GM12878 (cell line): ENCODE results near the gene IL31. TPM values are rescaled to one million over a fixed set of nuclear protein-coding genes. Genes with fewer than 3 reads are reported as not detected.

ENCODE experiments used
- ATAC-seq: fragments of 200-7000 bp; cut with Tn5 transposase; 3 replicates; pipeline ENCODE4 v1.9.1; 2020; ENCODE audit warnings: mild to moderate bottlenecking, moderate library complexity
- BruUV-seq: library from RNA; stranded (reverse); fragments of 400-500 nt; replicated peaks from 2 replicates; lab custom pipeline; 2021; lab: Mats Ljungman, UMichigan
- CTCF ChIA-PET: fragments of 300-600 bp; sonication (Branson Sonifier 250); formaldehyde crosslinking; extraction: SDS; loops from one replicate; lab custom pipeline; 2021; ENCODE audit warnings: inconsistent platforms; lab: Yijun Ruan, JAX
- POLR2A ChIA-PET: fragments of 350-600 bp; formaldehyde crosslinking; extraction: SDS; loops from one replicate; lab custom pipeline; 2021; ENCODE audit warnings: inconsistent platforms; lab: Charles Lee
- RAD21 ChIA-PET: fragments of 300-600 bp; sonication (Branson Sonifier 250); formaldehyde crosslinking; loops from one replicate; lab custom pipeline; 2023; ENCODE audit warnings: antibody characterized with exemption; ENCODE audit not compliant: unreplicated experiment; lab: Charles Lee
- SMC1A ChIA-PET: fragments of 300-600 bp; sonication (Branson Sonifier 250); formaldehyde crosslinking; loops from one replicate; lab custom pipeline; 2023; ENCODE audit not compliant: unreplicated experiment, uncharacterized antibody; lab: Charles Lee
- DNase-seq: peaks from one replicate; pipeline ENCODE4 v3.0.0-alpha.2; 2011; ENCODE audit warnings: low read depth, low spot score
- FAIRE-seq: peaks from 3 replicates; lab custom pipeline; 2011; peaks lifted over from hg19 to GRCh38; lab: Jason Lieb, UNC
- H2AFZ ChIP-seq: 2 replicates; pipeline ENCODE4 v1.6.0; 2011; ENCODE audit warnings: low read depth, low read length, control low read depth; ENCODE audit not compliant: control insufficient read depth
- H3K27ac ChIP-seq: 2 replicates; pipeline ENCODE4 v1.5.1; 2011; ENCODE audit warnings: control low read depth; ENCODE audit not compliant: control insufficient read depth, insufficient read depth
- H3K27me3 ChIP-seq, 2 experiments: replicated peaks in 1 of 2; 2 replicates each; pipeline versions ENCODE4 v1.6.0 to v1.6.1; 2011; ENCODE audit warnings: low read length in 1 of 2; ENCODE audit not compliant: control insufficient read depth in 2 of 2, insufficient read depth in 2 of 2
- H3K36me3 ChIP-seq, 2 experiments: 2 replicates each; pipeline ENCODE4 v1.5.1; 2011; ENCODE audit warnings: low read length in 1 of 2; ENCODE audit not compliant: control insufficient read depth in 2 of 2, insufficient read depth in 2 of 2
- H3K4me1 ChIP-seq: 2 replicates; pipeline ENCODE4 v1.6.1; 2011; ENCODE audit warnings: mild to moderate bottlenecking, low read length, moderate library complexity, mixed read lengths; ENCODE audit not compliant: control insufficient read depth, insufficient read depth
- H3K4me2 ChIP-seq: 2 replicates; pipeline ENCODE4 v1.6.0; 2011; ENCODE audit warnings: control low read depth; ENCODE audit not compliant: control insufficient read depth, insufficient read depth
- H3K4me3 ChIP-seq: fragments of 200-600 bp; sonication (generic); 2 replicates; pipeline ENCODE4 v1.5.1; 2016
- H3K79me2 ChIP-seq: 2 replicates; pipeline ENCODE4 v1.6.0; 2011; ENCODE audit warnings: low read length; ENCODE audit not compliant: control insufficient read depth, insufficient read depth
- H3K9ac ChIP-seq: 2 replicates; pipeline ENCODE4 v1.8.0; 2011; ENCODE audit warnings: low read length, control low read depth, mixed read lengths; ENCODE audit not compliant: control insufficient read depth, insufficient read depth
- H3K9me3 ChIP-seq: replicated peaks from 3 replicates; pipeline ENCODE4 v1.5.1; 2011; ENCODE audit warnings: mild to moderate bottlenecking, low read length; ENCODE audit not compliant: control insufficient read depth, insufficient read depth
- H4K20me1 ChIP-seq: 2 replicates; pipeline ENCODE4 v1.6.0; 2011; ENCODE audit not compliant: control insufficient read depth, insufficient read depth
- BHLHE40 ChIP-seq, 2 experiments: fragments of 450-650 bp in 1 of 2; IDR thresholded peaks; 2 replicates each; pipeline ENCODE4 v1.6.1; 2011 to 2017; ENCODE audit warnings: low read depth in 2 of 2, borderline replicate concordance in 1 of 2, improper control_type of control experiment in 1 of 2, low read length in 1 of 2, mild to moderate bottlenecking in 1 of 2
- BRCA1 ChIP-seq: IDR thresholded peaks from 2 replicates; pipeline ENCODE4 v1.6.1; 2011; ENCODE audit warnings: low read depth, low read length, improper control_type of control experiment
- CHD4 ChIP-seq: fragments of 200-600 bp; sonication (generic); IDR thresholded peaks from 2 replicates; pipeline ENCODE4 v1.6.1; 2016; ENCODE audit warnings: mild to moderate bottlenecking
- CUX1 ChIP-seq: IDR thresholded peaks from 2 replicates; pipeline ENCODE4 v1.6.1; 2012; ENCODE audit warnings: improper control_type of control experiment, low read depth, low read length; ENCODE audit not compliant: insufficient replicate concordance
- FOS ChIP-seq: IDR thresholded peaks from 3 replicates; pipeline ENCODE4 v1.6.1; 2011; ENCODE audit warnings: borderline replicate concordance; ENCODE audit not compliant: insufficient read length; ENCODE audit errors: extremely low read depth
- GABPA ChIP-seq: IDR thresholded peaks from 2 replicates; pipeline ENCODE4 v1.6.1; 2014; ENCODE audit warnings: antibody characterized with exemption, low read depth, mild to moderate bottlenecking, inconsistent platforms
- NR2C2 ChIP-seq: IDR thresholded peaks from 2 replicates; pipeline ENCODE4 v1.6.1; 2011; ENCODE audit warnings: borderline replicate concordance, low read depth; ENCODE audit not compliant: control insufficient read depth, insufficient read length
- SMAD5 ChIP-seq: IDR thresholded peaks from 2 replicates; pipeline ENCODE4 v1.6.1; 2016; ENCODE audit warnings: antibody characterized with exemption, low read depth
- STAT1 ChIP-seq: fragments of 450-650 bp; conservative IDR thresholded peaks from 2 replicates; pipeline ENCODE4 v1.6.1; 2014; ENCODE audit warnings: antibody characterized with exemption, mild to moderate bottlenecking
- TCF7 ChIP-seq: IDR thresholded peaks from 2 replicates; pipeline ENCODE4 v1.6.1; 2014; ENCODE audit warnings: antibody characterized with exemption, borderline replicate concordance
- WRNIP1 ChIP-seq: IDR thresholded peaks from 2 replicates; pipeline ENCODE4 v1.6.1; 2011; ENCODE audit warnings: low read depth, low read length, improper control_type of control experiment, borderline replicate concordance
- ZBED1 ChIP-seq: IDR thresholded peaks from 2 replicates; pipeline ENCODE4 v1.6.1; 2016; ENCODE audit warnings: borderline replicate concordance
- ZNF622 ChIP-seq: fragments of 450-650 bp; IDR thresholded peaks from 2 replicates; pipeline ENCODE4 v1.6.1; 2017; ENCODE audit warnings: mild to moderate bottlenecking, inconsistent platforms
- WGBS: methylation state at CpG from one replicate; pipeline ENCODE4 v1.1.6; 2016; ENCODE audit warnings: low lambda C conversion rate; ENCODE audit not compliant: insufficient replicate concordance, insufficient coverage; ENCODE audit errors: missing lambda C conversion rate; 5-methylcytosine and 5-hydroxymethylcytosine counted together
- in situ Hi-C: fragments of 300-500 bp; cut with MboI; formaldehyde crosslinking; loops from 9 replicates; pipeline ENCODE4 v1.14.3; 2018; ENCODE audit warnings: mixed read lengths
- intact Hi-C: fragments of 100-400 bp; cut with micrococcal nuclease; formaldehyde crosslinking; loops from one replicate; pipeline ENCODE4 v1.14.2; 2022; ENCODE audit not compliant: unreplicated experiment
- polyA plus RNA-seq, 11 experiments: library from polyadenylated mRNA; depleted of rRNA in 4 of 11; unstranded in 6 of 11; stranded (reverse) in 5 of 11; fragments of >200 nt; fragmentation: Nextera tagmentation in 4 of 11; fragmentation: Illumina TruSeq in 1 of 11; extraction: Ambion mirVana in 4 of 11; extraction: Trizol in 1 of 11; gene quantifications; 1 replicate in 1 of 11; 2 replicates in 10 of 11; pipeline versions ENCODE4 v1.2.1 to v1.2.3, GENCODE V29; 2011 to 2016; ENCODE audit warnings: inconsistent platforms in 2 of 11, missing spikeins in 2 of 11, low read depth in 1 of 11
- total RNA-seq, 4 experiments: library from RNA; depleted of rRNA in 3 of 4; stranded (reverse); fragments of >200 nt in 3 of 4; fragmentation: Illumina TruSeq in 1 of 4; extraction: Trizol in 1 of 4; gene quantifications; 2 replicates each; pipeline versions ENCODE4 v1.2.1 to v1.2.3, GENCODE V29; 2013 to 2021

The IL31 gene
- total and polyA plus RNA-seq, 10 of the 15 experiments (the other 5 are each of a cell fraction or from before 2014, with no cell fraction given) = not detected

- no peak for TF ChIP-seq BRCA1
- TF ChIP-seq ZBED1 = no peak
Measured at GRCh38 chr12:122171399-122171798, 2.6 kb downstream of the IL31 start (continued).

GRCh38 chr12:122168492-122168891, 5.5 kb downstream of the IL31 start:
- no peak for ATAC-seq
- Histone ChIP-seq H4K20me1 (no peaks in the 10 kb centered on the region), H3K4me2 (no peak overlapping the region), H3K4me3 (no peak overlapping the region), H3K27me3 (peaks cover 0 to 3% of the 10 kb centered on the region in 2 experiments; a peak in 1 of 4 replicates), H3K9me3 (no peaks in the 10 kb centered on the region), H3K9ac (no peak overlapping the region), H3K36me3 (no peaks in the 10 kb centered on the region), H3K4me1 (peaks cover 28% of the 10 kb centered on the region), H2AFZ (no peak overlapping the region), H3K27ac (no peak overlapping the region), H3K79me2 (no peaks in the 10 kb centered on the region)
- WGBS = 94% methylated on average over 3 of the region's 3 CpGs
- intact Hi-C loops (no loop called here), in situ Hi-C loops (no loop called here)
- CTCF ChIA-PET = no interaction called here
- DNase-seq = no peak
- POLR2A ChIA-PET = no interaction called here
- RAD21 ChIA-PET = no interaction called here
- no TSS peak for BruUV-seq
- no peak for FAIRE-seq
- no peak for TF ChIP-seq TCF7
- TF ChIP-seq NR2C2 = no peak
- TF ChIP-seq BHLHE40 (IDR thresholded peaks at IDR 0.05; ENCODE audit: borderline replicate concordance in 1 of 2, low read depth in 2 of 2, low read length in 1 of 2) = no peak
- no peak for TF ChIP-seq GABPA
- TF ChIP-seq CHD4 = no peak
- TF ChIP-seq WRNIP1 = no peak
- TF ChIP-seq ZNF622 = no peak
- TF ChIP-seq STAT1 = no peak
- TF ChIP-seq CUX1 = no peak
- TF ChIP-seq SMAD5 = no peak
- TF ChIP-seq FOS = no peak
- SMC1A ChIA-PET = no interaction called here
